Uterus (tissue), 2 donors: ENCODE results near the gene S100A10.

Source experiments
- POLR2A ChIP-seq, 2 donors: fragments of 450-650 bp; IDR thresholded peaks; one replicate each; pipeline ENCODE4 v1.6.1; 2016; ENCODE audit warnings: antibody characterized with exemption in 2 of 2, mild to moderate bottlenecking in 1 of 2, moderate library complexity in 1 of 2
- TF ChIP-seq, protein P1 (sequence below), 4 experiments: fragments of 200-600 bp in 2 of 4; fragments of 450-650 bp in 2 of 4; sonication (generic) in 2 of 4; IDR thresholded peaks; one replicate each; pipeline ENCODE4 v1.5.1; 2016 to 2019; ENCODE audit warnings: antibody characterized with exemption in 4 of 4, mild to moderate bottlenecking in 2 of 4, moderate library complexity in 1 of 4

DNA sequence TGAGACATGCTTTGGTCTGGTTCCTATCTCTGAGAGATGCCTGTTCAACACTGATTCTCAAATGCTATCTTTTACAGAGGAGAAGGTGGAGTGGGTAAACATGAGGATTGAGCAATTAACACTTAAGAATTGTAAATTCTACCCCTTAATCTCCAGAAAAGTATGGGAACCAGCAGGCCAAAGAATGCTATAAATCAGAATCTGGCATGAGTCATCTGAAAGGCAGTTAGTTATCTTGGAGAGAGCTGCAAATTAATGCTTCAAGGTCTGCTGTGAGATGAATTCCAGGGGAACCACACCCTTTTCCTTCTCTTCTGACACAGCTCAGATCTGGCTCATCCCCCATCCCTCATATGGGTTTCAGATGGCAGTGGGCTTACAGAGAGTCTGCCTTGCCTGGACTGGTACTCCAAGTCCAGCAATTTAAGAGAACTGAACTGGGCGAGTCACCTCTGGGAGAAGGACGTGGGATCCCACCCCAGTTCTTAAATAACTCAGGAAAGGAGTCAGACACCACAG is 5.2 kb downstream of the S100A10 start:
- TF ChIP-seq, protein P1, sequence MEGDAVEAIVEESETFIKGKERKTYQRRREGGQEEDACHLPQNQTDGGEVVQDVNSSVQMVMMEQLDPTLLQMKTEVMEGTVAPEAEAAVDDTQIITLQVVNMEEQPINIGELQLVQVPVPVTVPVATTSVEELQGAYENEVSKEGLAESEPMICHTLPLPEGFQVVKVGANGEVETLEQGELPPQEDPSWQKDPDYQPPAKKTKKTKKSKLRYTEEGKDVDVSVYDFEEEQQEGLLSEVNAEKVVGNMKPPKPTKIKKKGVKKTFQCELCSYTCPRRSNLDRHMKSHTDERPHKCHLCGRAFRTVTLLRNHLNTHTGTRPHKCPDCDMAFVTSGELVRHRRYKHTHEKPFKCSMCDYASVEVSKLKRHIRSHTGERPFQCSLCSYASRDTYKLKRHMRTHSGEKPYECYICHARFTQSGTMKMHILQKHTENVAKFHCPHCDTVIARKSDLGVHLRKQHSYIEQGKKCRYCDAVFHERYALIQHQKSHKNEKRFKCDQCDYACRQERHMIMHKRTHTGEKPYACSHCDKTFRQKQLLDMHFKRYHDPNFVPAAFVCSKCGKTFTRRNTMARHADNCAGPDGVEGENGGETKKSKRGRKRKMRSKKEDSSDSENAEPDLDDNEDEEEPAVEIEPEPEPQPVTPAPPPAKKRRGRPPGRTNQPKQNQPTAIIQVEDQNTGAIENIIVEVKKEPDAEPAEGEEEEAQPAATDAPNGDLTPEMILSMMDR (IDR thresholded peaks at IDR 0.05), result no peak
- no peak for TF ChIP-seq POLR2A (IDR thresholded peaks at IDR 0.05)
